Stimulated activated CD8-positive, alpha-beta memory T cell treated with anti-CD3 and anti-CD28 coated beads, Interleukin-7, amount 100 ng/mL, for 24 hours (primary cell): ENCODE results near the gene PFKL.

ENCODE experiments used
- DNase-seq: peaks from one replicate; pipeline ENCODE4 v3.0.0-alpha.2; 2020; ENCODE audit warnings: low read depth

Gene PFKL

GRCh38 chr21:44314128-44314527 lies 14.3 kb downstream of the PFKL start:
- DNase-seq = no peak

- no peak for DNase-seq
These were observed 14.7 kb downstream of the PFKL start for GRCh38 chr21:44314561-44314960.

GRCh38 chr21:44315691-44316203 lies 15.9 kb downstream of the PFKL start:
- no peak for DNase-seq

- DNase-seq = no peak
These were observed 16.5 kb downstream of the PFKL start for GRCh38 chr21:44316277-44316900.

- DNase-seq = no peak
These were observed 17.5 kb downstream of the PFKL start for GRCh38 chr21:44317241-44317782.

- DNase-seq = no peak
These were observed 18.0 kb downstream of the PFKL start for GRCh38 chr21:44317871-44318270.

- DNase-seq = no peak
These were observed 18.8 kb downstream of the PFKL start for GRCh38 chr21:44318489-44319285.

- no peak for DNase-seq
These were observed 19.7 kb downstream of the PFKL start for GRCh38 chr21:44319407-44320065.

GRCh38 chr21:44320847-44321246 lies 21.0 kb downstream of the PFKL start:
- no peak for DNase-seq

GRCh38 chr21:44321846-44322450 lies 22.1 kb downstream of the PFKL start:
- DNase-seq = no peak

- DNase-seq = no peak
These were observed 22.9 kb downstream of the PFKL start for GRCh38 chr21:44322621-44323325.

- no peak for DNase-seq
These were observed 23.7 kb downstream of the PFKL start for GRCh38 chr21:44323591-44323990.

GRCh38 chr21:44324106-44324853 lies 24.4 kb downstream of the PFKL start:
- no peak for DNase-seq

GRCh38 chr21:44324854-44325107 lies 24.9 kb downstream of the PFKL start:
- DNase-seq = no peak

GRCh38 chr21:44325386-44326271 lies 25.8 kb downstream of the PFKL start:
- no peak for DNase-seq

- DNase-seq = no peak
These were observed 26.4 kb downstream of the PFKL start for GRCh38 chr21:44326272-44326647.

GRCh38 chr21:44326716-44327602 lies 27.1 kb downstream of the PFKL start:
- no peak for DNase-seq

GRCh38 chr21:44327603-44327974 lies 27.7 kb downstream of the PFKL start:
- DNase-seq = no peak

GRCh38 chr21:44328242-44328895 lies 28.5 kb downstream of the PFKL start:
- no peak for DNase-seq
